ENCODE data around the gene TBX10.

DNA sequence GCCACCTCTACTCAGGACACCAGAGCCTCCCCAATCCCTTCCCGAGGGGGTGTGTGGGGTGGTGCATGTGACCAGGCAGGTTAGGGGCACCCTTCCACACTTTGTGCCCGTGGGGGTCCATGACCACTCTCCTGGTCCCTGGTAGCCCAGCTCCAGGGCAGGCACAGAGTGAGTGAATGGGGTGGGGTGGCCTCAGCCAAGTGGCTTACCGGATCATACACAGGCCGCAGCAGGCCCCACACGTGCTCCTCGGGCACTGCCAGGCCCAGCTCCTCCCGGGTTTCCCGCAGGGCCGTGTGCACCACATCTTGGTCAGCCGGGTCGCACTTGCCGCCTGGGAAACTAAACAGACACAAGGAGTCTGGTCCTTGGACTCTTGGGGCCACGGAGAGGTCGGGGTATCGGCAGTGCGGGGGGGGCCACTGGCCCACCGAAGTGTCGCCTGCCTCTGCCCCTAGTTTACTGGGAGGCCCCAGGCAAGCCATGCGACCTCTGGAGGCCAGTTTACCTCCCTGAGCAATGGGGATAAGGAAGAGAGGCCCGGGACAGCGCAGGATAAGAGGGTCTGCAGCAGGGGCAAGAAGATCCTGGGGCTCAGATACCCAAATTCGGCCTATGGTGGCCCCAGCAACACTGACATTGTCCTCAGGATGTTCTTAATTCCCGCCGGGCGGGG, 10.7 kb downstream of the TBX10 start:
- no peak for TF ChIP-seq EZH2 (IDR thresholded peaks at IDR 0.05; ENCODE audit: borderline replicate concordance, low read depth, low read length, poor library complexity, severe bottlenecking)
- no peak; the same call in 1 of the 2 replicates for TF ChIP-seq CTCF (conservative IDR thresholded peaks at IDR 0.05; ENCODE audit: low read depth, low read length)

Measured in A673 (cell line).